Fibroblast of skin of right biceps (primary cell): ENCODE measurements around the gene PRSS57.

Experiments used
- DNase-seq: peaks from one replicate; pipeline ENCODE4 v3.0.0-alpha.2; 2013

Gene PRSS57

GRCh38 chr19:648904-649801 is 46.1 kb downstream of the PRSS57 start:
- no peak for DNase-seq

DNA sequence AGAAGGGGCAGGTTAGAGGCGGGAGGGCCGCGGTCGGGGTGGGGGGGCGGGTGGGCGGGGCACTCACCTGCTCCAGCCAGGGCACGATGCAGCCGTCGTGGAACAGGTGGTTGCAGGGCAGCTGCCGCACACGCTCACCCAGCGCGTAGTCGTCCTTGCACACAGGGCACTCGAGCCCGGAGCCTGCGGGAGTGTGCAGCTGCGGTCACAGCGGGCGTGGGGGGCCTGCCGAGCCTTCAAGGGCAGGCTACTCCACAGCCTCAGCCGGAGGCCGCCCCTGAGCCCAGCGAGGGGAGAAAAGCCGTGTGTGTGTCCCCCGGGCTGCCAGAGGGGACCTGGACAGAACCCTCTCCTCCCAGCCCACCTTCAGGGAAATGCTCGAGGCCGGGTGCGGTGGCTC is 46.9 kb downstream of the PRSS57 start:
- no peak for DNase-seq

DNA sequence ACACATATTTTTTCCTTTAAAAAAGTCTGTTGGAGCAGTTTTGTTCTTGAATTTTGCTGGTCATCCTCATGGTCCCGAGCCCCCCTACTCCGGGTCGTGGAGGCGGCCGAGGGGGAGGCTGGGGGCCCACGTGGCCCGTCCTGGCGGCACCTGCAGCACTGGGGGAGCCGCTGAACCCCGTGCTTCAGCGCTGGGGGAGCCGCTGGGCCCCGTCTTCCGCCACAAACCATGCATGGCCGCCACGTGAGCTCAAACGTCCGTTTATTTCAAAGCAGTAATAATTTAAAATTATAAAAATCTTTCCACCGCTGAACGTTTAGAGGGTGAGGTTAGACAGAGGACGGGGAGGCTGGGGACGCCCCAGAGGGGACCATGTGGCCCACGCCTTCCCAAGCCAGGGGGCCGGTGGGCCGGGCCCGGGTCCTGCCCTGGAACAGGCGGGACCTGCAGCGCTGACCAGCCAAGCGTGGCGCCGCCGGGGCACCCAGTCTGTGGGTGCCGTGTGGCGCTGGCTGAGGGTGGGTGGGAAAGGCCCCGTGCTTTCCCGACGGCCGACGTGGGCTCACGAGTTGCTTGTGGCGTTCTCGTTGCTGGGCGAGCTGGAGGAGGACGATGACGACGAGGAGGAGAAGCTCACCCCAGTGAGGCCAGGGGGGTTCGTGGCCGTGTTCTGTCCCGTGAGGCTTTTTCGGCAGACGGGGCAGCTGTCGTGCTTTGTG is 47.5 kb downstream of the PRSS57 start:
- DNase-seq, result no peak

- DNase-seq, result no peak
These were observed 48.3 kb downstream of the PRSS57 start for GRCh38 chr19:646779-647565.

DNA sequence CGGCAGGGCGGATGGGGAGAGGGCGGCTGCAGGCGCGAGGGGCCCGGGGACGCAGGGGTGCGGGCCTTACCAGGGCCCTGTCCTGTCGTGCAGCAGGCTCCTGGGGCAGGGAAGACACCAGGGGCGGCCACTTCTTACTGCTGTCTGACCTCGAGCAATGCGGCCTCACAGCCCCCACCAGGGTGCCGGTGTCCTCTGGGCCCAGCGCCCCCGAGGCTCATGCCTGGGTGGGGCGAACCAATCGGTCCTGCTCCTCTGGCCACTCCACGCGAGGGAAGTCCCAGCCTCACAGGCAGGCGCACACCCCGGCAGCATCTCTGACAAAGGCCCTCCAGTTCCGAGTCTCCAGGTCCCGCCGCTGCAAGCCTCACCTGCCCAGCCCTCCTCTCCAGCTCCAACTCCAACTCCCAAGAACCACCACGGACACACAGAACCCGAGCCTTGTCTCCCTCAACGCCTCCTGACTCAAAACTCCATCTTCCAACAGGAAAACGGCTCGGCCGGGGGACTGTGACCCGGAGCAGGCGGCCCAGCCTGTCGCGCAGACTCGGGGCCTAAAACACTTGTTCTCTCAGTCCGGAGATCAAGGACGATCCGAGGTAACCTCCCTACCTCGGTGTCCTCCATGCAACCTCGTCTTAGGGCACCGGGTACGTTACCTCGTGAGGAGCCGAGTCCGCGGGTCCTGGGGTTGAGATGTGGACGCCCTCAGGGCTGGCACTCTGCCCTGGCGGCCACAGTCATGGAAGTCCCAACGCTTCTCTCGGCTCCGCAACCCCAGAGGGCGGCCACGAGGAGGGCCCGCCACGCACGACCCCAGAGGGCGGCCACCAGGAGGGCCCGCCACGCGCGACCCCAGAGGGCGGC is 49.1 kb downstream of the PRSS57 start:
- DNase-seq, result no peak

GRCh38 chr19:644789-645188 is 50.5 kb downstream of the PRSS57 start:
- DNase-seq, result no peak

- no peak for DNase-seq
These were observed 50.9 kb downstream of the PRSS57 start for GRCh38 chr19:644363-644762.

DNA sequence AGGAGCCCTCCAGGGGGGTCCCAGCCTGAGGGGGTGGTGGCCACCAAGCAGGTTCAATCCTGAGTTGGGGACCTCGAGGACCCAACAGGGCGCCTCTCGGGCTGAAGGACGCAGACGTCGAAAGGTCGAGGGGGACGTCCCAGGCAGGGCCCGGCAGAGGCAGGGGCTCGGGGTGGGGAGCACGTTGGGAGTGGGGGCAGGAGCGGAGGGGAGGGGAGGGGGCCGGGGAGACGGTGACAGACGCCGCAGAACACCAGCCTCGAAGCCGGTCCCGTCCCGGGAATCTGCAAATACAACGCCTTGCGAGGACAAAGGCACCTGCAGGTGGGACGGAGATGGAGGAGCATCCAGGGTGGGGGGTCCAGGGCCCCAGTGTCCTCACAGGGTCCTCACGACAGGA is 51.5 kb downstream of the PRSS57 start:
- DNase-seq, result no peak

DNA sequence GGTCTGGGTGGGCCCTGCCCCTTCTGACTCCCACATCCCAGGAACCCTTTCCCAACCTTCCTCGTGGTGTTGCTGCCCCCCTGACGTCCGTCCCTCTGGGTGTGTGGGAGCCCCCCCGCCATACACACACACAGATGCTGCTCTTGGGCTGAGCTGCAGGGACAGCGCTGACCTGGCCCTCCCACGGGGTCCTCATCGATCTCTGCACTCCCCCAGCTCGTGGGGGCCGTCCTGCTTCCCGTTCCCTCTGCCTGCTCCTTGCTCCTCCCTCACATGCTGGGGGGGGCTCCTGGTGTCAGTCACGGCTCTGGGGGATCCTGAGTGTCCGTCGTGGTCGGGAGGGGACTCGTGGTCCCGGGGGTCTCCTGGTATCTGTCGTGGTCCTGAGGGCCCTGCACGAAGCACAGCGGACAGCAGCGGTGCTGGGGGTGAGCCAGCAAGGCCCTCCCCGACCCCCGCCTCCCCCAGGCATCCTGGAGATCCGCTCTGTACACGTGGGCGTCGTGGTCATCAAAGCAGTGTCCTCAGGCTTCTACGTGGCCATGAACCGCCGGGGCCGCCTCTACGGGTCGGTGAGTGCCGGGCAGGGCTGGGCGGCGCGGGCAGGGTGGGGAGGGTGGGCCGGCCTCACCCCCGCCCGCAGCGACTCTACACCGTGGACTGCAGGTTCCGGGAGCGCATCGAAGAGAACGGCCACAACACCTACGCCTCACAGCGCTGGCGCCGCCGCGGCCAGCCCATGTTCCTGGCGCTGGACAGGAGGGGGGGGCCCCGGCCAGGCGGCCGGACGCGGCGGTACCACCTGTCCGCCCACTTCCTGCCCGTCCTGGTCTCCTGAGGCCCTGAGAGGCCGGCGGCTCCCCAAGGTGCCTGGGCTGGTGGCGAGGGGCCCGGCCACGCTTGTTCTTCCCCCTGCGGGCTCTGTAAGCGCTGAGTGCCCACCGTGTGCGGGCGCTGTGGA is 52.2 kb downstream of the PRSS57 start:
- no peak for DNase-seq

GRCh38 chr19:641702-642101 is 53.5 kb downstream of the PRSS57 start:
- no peak for DNase-seq

GRCh38 chr19:640606-641189 is 54.6 kb downstream of the PRSS57 start:
- no peak for DNase-seq

GRCh38 chr19:640161-640558 is 55.1 kb downstream of the PRSS57 start:
- no peak for DNase-seq

DNA sequence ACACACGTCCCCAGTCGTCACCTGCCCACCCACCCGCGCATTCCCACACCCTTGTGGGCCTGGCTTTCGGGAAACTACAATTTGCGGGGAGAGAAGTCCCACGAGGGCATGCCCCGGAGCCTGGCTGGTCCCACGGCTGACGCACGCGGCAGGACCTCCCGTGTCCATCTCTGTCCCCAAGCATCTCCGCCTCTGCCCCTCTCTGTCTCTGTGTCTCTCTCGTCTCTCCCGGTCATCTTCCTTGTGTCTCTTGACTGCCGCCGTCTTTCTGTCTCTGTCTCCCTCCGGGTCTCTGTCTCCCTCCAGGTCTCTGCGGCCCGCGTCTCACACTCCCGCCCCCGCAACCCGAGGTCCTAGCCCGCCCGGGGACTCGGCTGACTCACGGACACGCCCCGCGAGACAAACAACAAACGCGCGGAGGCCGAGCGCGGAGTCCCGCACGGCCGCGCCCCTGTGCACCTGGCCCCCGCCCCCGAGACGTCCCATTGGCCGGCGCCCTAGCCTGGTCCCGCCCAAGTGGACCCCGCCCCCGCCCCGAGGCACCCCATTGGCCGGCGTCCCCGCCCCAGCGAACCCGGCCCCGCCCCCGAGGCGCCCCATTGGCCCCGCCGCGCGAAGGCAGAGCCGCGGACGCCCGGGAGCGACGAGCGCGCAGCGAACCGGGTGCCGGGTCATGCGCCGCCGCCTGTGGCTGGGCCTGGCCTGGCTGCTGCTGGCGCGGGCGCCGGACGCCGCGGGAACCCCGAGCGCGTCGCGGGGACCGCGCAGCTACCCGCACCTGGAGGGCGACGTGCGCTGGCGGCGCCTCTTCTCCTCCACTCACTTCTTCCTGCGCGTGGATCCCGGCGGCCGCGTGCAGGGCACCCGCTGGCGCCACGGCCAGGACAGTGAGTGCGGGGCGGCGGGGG is 55.7 kb downstream of the PRSS57 start, which contains the start of gene FGF22:
FGF22 (plus strand) TSS at position 627 of the 908 bp plus-strand sequence; CDS start at position 674, 47 bp downstream.
- peak; percentile 87 for DNase-seq

- no peak for DNase-seq
These were observed 56.4 kb downstream of the PRSS57 start for GRCh38 chr19:638906-639252.
